ENCODE results near the gene ADO.
A peak's percentile ranks its signal among the peaks of the same experiment; 100 is the strongest.

ADO gene

GRCh38 chr10:62803724-62804355 is 680 bp upstream of the ADO start:
- Mint-ChIP-seq H3K27ac (peak overlapping the region; percentile 96 to 99), H3K4me1 (ENCODE audit: low read depth in 2 of 2) (peaks cover 20 to 35% of the 10 kb centered on the region in 2 donors), H3K9me3 (no peaks in the 10 kb centered on the region), H3K4me3 (peak overlapping the region; percentile 87 to 98), H3K36me3 (ENCODE audit: insufficient read depth) (peaks cover 25% of the 10 kb centered on the region), H3K27me3 (peaks cover 13 to 14% of the 10 kb centered on the region in 2 donors)
- no peak for DNase-seq
- no peak for ATAC-seq (replicated peaks)

GRCh38 chr10:62805231-62806099 is 945 bp downstream of the ADO start:
- no peak for ATAC-seq (replicated peaks)
- no peak for DNase-seq
- no peaks in the 10 kb centered on the region for H3K9me3 Mint-ChIP-seq
- H3K27ac Mint-ChIP-seq: peak overlapping the region; percentile 96 to 99
- peaks cover 4 to 6% of the 10 kb centered on the region in 2 donors for H3K27me3 Mint-ChIP-seq
- H3K4me3 Mint-ChIP-seq: peak overlapping the region; percentile 87 to 98
- H3K4me1 Mint-ChIP-seq (ENCODE audit: low read depth in 2 of 2): peaks cover 21 to 45% of the 10 kb centered on the region in 2 donors
- H3K36me3 Mint-ChIP-seq (ENCODE audit: insufficient read depth): peaks cover 25% of the 10 kb centered on the region

- DNase-seq: no peak
- peaks cover 25% of the 10 kb centered on the region for H3K36me3 Mint-ChIP-seq (ENCODE audit: insufficient read depth)
- H3K4me3 Mint-ChIP-seq: peak overlapping the region; percentile 87 to 98
- ATAC-seq (replicated peaks): no peak
- peak overlapping the region; percentile 96 to 99 for H3K27ac Mint-ChIP-seq
- no peaks in the 10 kb centered on the region for H3K9me3 Mint-ChIP-seq
- H3K4me1 Mint-ChIP-seq (ENCODE audit: low read depth in 2 of 2): peaks cover 25 to 50% of the 10 kb centered on the region in 2 donors
- no peaks in the 10 kb centered on the region for H3K27me3 Mint-ChIP-seq
Observed at GRCh38 chr10:62806251-62806650, 1.7 kb downstream of the ADO start.

GRCh38 chr10:62810156-62810902 is 5.8 kb downstream of the ADO start:
- DNase-seq (no peak), ATAC-seq (replicated peaks) (no peak)
- peaks cover 15% of the 10 kb centered on the region for H3K36me3 Mint-ChIP-seq (ENCODE audit: insufficient read depth)
- H3K4me3 Mint-ChIP-seq: no peak overlapping the region
- H3K27ac Mint-ChIP-seq: no peak overlapping the region
- peaks cover 34 to 73% of the 10 kb centered on the region in 2 donors for H3K4me1 Mint-ChIP-seq (ENCODE audit: low read depth in 2 of 2)
- H3K9me3 Mint-ChIP-seq: no peaks in the 10 kb centered on the region
- peaks cover 17 to 22% of the 10 kb centered on the region in 2 donors for H3K27me3 Mint-ChIP-seq

GRCh38 chr10:62811159-62811875 is 6.8 kb downstream of the ADO start:
- DNase-seq: peak in 1 of 3 experiments; percentile 19
- Mint-ChIP-seq H3K36me3 (ENCODE audit: insufficient read depth) (peaks cover 20% of the 10 kb centered on the region), H3K9me3 (no peaks in the 10 kb centered on the region), H3K4me3 (no peak overlapping the region), H3K27ac (peak overlapping the region in 1 of 2 donors; percentile 41), H3K27me3 (peaks cover 26 to 32% of the 10 kb centered on the region in 2 donors), H3K4me1 (ENCODE audit: low read depth in 2 of 2) (peaks cover 42 to 79% of the 10 kb centered on the region in 2 donors)
- no peak for ATAC-seq (replicated peaks)

- ATAC-seq (replicated peaks) (no peak), DNase-seq (no peak)
- Mint-ChIP-seq H3K4me3 (peak overlapping the region in 1 of 2 donors; percentile 99), H3K9me3 (no peaks in the 10 kb centered on the region), H3K4me1 (ENCODE audit: low read depth in 2 of 2) (peaks cover 43 to 76% of the 10 kb centered on the region in 2 donors), H3K36me3 (ENCODE audit: insufficient read depth) (peaks cover 19% of the 10 kb centered on the region), H3K27ac (no peak overlapping the region), H3K27me3 (peaks cover 26 to 33% of the 10 kb centered on the region in 2 donors)
Observed at GRCh38 chr10:62812672-62813439, 8.3 kb downstream of the ADO start.

- Mint-ChIP-seq H3K36me3 (ENCODE audit: insufficient read depth) (peaks cover 19% of the 10 kb centered on the region), H3K4me1 (ENCODE audit: low read depth in 2 of 2) (peaks cover 45 to 75% of the 10 kb centered on the region in 2 donors), H3K27ac (no peak overlapping the region), H3K27me3 (peaks cover 30 to 37% of the 10 kb centered on the region in 2 donors), H3K4me3 (peak overlapping the region in 1 of 2 donors; percentile 99), H3K9me3 (no peaks in the 10 kb centered on the region)
- no peak for DNase-seq
- ATAC-seq (replicated peaks): no peak
Observed at GRCh38 chr10:62813453-62813852, 8.9 kb downstream of the ADO start.

- Mint-ChIP-seq H3K4me3 (peak overlapping the region; percentile 96 to 99), H3K36me3 (ENCODE audit: insufficient read depth) (peaks cover 19% of the 10 kb centered on the region), H3K27ac (no peak overlapping the region), H3K4me1 (ENCODE audit: low read depth in 2 of 2) (peaks cover 44 to 72% of the 10 kb centered on the region in 2 donors), H3K27me3 (peaks cover 32 to 42% of the 10 kb centered on the region in 2 donors), H3K9me3 (no peaks in the 10 kb centered on the region)
- ATAC-seq (replicated peaks): no peak
- DNase-seq: no peak
Observed at GRCh38 chr10:62813981-62814380, 9.5 kb downstream of the ADO start.

- Mint-ChIP-seq H3K4me3 (peak overlapping the region; percentile 96 to 99), H3K36me3 (ENCODE audit: insufficient read depth) (peaks cover 19% of the 10 kb centered on the region), H3K9me3 (no peaks in the 10 kb centered on the region), H3K27me3 (peaks cover 39 to 51% of the 10 kb centered on the region in 2 donors), H3K27ac (peak overlapping the region; percentile 86 to 92), H3K4me1 (ENCODE audit: low read depth in 2 of 2) (peaks cover 45 to 69% of the 10 kb centered on the region in 2 donors)
- ATAC-seq (replicated peaks) (no peak), DNase-seq (peak in 1 of 3 experiments; percentile 18)
Observed at GRCh38 chr10:62814756-62815380, 10.3 kb downstream of the ADO start.

GRCh38 chr10:62815381-62816075 is 11.0 kb downstream of the ADO start:
- Mint-ChIP-seq H3K27me3 (peaks cover 46 to 58% of the 10 kb centered on the region in 2 donors), H3K4me1 (ENCODE audit: low read depth in 2 of 2) (peaks cover 43 to 62% of the 10 kb centered on the region in 2 donors), H3K27ac (peak overlapping the region; percentile 86 to 92), H3K9me3 (no peaks in the 10 kb centered on the region), H3K4me3 (peak overlapping the region; percentile 96 to 99), H3K36me3 (ENCODE audit: insufficient read depth) (peaks cover 19% of the 10 kb centered on the region)
- ATAC-seq (replicated peaks): no peak
- peak in 2 of 3 experiments; percentile 15 to 20 for DNase-seq

- Mint-ChIP-seq H3K27ac (peak overlapping the region; percentile 86 to 92), H3K4me1 (ENCODE audit: low read depth in 2 of 2) (peaks cover 42 to 60% of the 10 kb centered on the region in 2 donors), H3K27me3 (peaks cover 51 to 63% of the 10 kb centered on the region in 2 donors)
Observed at GRCh38 chr10:62816076-62816330, 11.5 kb downstream of the ADO start.

More at GRCh38 chr10:62816076-62816330, 11.5 kb downstream of the ADO start:
- H3K4me3 Mint-ChIP-seq: peak overlapping the region; percentile 96 to 99
- DNase-seq: no peak
- no peaks in the 10 kb centered on the region for H3K9me3 Mint-ChIP-seq
- no peak for ATAC-seq (replicated peaks)
- peaks cover 19% of the 10 kb centered on the region for H3K36me3 Mint-ChIP-seq (ENCODE audit: insufficient read depth)
